Measurements from ENCODE around the gene FNDC3B. TPM values are rescaled to one million over a fixed set of nuclear protein-coding genes. Genes with fewer than 3 reads are reported as not detected.

The FNDC3B gene
- polyA plus RNA-seq, 2 of the 4 experiments (the other 2 are of a cell fraction) = 29.5 to 33.6 TPM

GRCh38 chr3:172300187-172300586, 260.8 kb downstream of the FNDC3B start (continued):
- no peak for TF ChIP-seq USF2 (IDR thresholded peaks at IDR 0.05)
- TF ChIP-seq TFCP2L1 (CRISPR knock-in tag; IDR thresholded peaks at IDR 0.05) = no peak
- TF ChIP-seq HDAC2 (IDR thresholded peaks at IDR 0.05) = no peak

- 89% methylated on average over 5 of the region's 5 CpGs for WGBS (ENCODE audit: missing lambda C conversion rate)
- H3K27ac ChIP-seq = no peak overlapping the region
- no peak overlapping the region for H3K4me2 ChIP-seq
- CTCF ChIA-PET = interaction anchor here (1.4 kb wide), 1 partner anchor 41 kb away, joined by 3 read pairs; no protein-coding TSS in a partner anchor
- no peak for TF ChIP-seq KDM1A (IDR thresholded peaks at IDR 0.05; ENCODE audit: low read depth)
- TF ChIP-seq EP300 (IDR thresholded peaks at IDR 0.05) = no peak
- no peak for TF ChIP-seq NR3C1 (IDR thresholded peaks at IDR 0.05)
- TF ChIP-seq HDAC2 (IDR thresholded peaks at IDR 0.05) = no peak
- no peak for TF ChIP-seq HES2 (IDR thresholded peaks at IDR 0.05)
- TF ChIP-seq GATA3 (IDR thresholded peaks at IDR 0.05; ENCODE audit: borderline replicate concordance) = no peak
- TF ChIP-seq HMGXB4 (CRISPR knock-in tag; IDR thresholded peaks at IDR 0.05; ENCODE audit: borderline replicate concordance) = no peak
- no peak for TF ChIP-seq USF2 (IDR thresholded peaks at IDR 0.05)
- TF ChIP-seq CHD2 (IDR thresholded peaks at IDR 0.05; ENCODE audit: low read length, partially characterized antibody) = no peak
- TF ChIP-seq CTCF (IDR thresholded peaks at IDR 0.05) = no peak
- no peak for TF ChIP-seq RARB (CRISPR knock-in tag; IDR thresholded peaks at IDR 0.05)
- TF ChIP-seq MAFK (IDR thresholded peaks at IDR 0.05; ENCODE audit: partially characterized antibody) = no peak
- no peak overlapping the region for H3K4me3 ChIP-seq
- POLR2A ChIA-PET = no interaction called here
- no peaks in the 10 kb centered on the region for H3K9me3 ChIP-seq
- DNase-seq (ENCODE audit: low read depth in 1 of 2, low spot score in 1 of 2) (no peak), ATAC-seq (no peak), FAIRE-seq (no peak)
- peaks cover 25% of the 10 kb centered on the region for H3K4me1 ChIP-seq
Measured at GRCh38 chr3:172300862-172301261, 261.5 kb downstream of the FNDC3B start.

- TF ChIP-seq GATA3 (IDR thresholded peaks at IDR 0.05; ENCODE audit: borderline replicate concordance) (no peak), SREBF2 (IDR thresholded peaks at IDR 0.05) (no peak), ESRRA (IDR thresholded peaks at IDR 0.05; ENCODE audit: borderline replicate concordance, low read length) (no peak), EHMT2 (IDR thresholded peaks at IDR 0.05; ENCODE audit: low read depth) (no peak), NPAS2 (CRISPR knock-in tag; IDR thresholded peaks at IDR 0.05; ENCODE audit: borderline replicate concordance) (no peak), BCL3 (IDR thresholded peaks at IDR 0.05) (no peak), RNF2 (IDR thresholded peaks at IDR 0.05; ENCODE audit: borderline replicate concordance, low read depth) (no peak), NR3C1 (IDR thresholded peaks at IDR 0.05) (no peak), RFX5 (IDR thresholded peaks at IDR 0.05) (no peak), MYC (IDR thresholded peaks at IDR 0.05; ENCODE audit: borderline replicate concordance, low read length) (no peak), EP300 (IDR thresholded peaks at IDR 0.05) (no peak), RAD21 (conservative IDR thresholded peaks at IDR 0.05 in 1 of 2, IDR thresholded peaks at IDR 0.05 in 1 of 2) (no peak), ZFP36 (IDR thresholded peaks at IDR 0.05; ENCODE audit: borderline replicate concordance, partially characterized antibody) (no peak), PHF8 (IDR thresholded peaks at IDR 0.05; ENCODE audit: borderline replicate concordance, low read depth) (no peak), HOXB5 (CRISPR knock-in tag; IDR thresholded peaks at IDR 0.05) (no peak), ELK1 (IDR thresholded peaks at IDR 0.05; ENCODE audit: low read depth, low read length) (no peak), TFCP2L1 (CRISPR knock-in tag; IDR thresholded peaks at IDR 0.05) (no peak), HOXB13 (CRISPR knock-in tag; IDR thresholded peaks at IDR 0.05; ENCODE audit: low read depth) (no peak), CHD2 (IDR thresholded peaks at IDR 0.05; ENCODE audit: low read length, partially characterized antibody) (no peak), RARB (CRISPR knock-in tag; IDR thresholded peaks at IDR 0.05) (no peak)
- H3K9me3 ChIP-seq = no peaks in the 10 kb centered on the region
- H3K4me2 ChIP-seq = no peak overlapping the region
- ChIA-PET CTCF (interaction anchor here (1.4 kb wide), 1 partner anchor 40 kb away, joined by 3 read pairs; no protein-coding TSS in a partner anchor), POLR2A (no interaction called here)
- FAIRE-seq = no peak
- no peak for ATAC-seq
- H3K27ac ChIP-seq = no peak overlapping the region
- peaks cover 39% of the 10 kb centered on the region for H3K4me1 ChIP-seq
- H3K4me3 ChIP-seq = no peak overlapping the region
- 98% methylated on average over 2 of the region's 2 CpGs for WGBS (ENCODE audit: missing lambda C conversion rate)
- DNase-seq (ENCODE audit: low read depth in 1 of 2, low spot score in 1 of 2) = no peak
Measured at GRCh38 chr3:172302203-172302602, 262.8 kb downstream of the FNDC3B start.

All from A549 (cell line).